ENCODE measurements around the gene TKFC. TPM values are rescaled to one million over a fixed set of nuclear protein-coding genes. Genes with fewer than 3 reads are reported as not detected.

TKFC gene
- total RNA-seq: 35.2 and 58.8 TPM in 2 replicates

- DNase-seq (ENCODE audit: low read depth): peak; percentile 60
- peak within 1 kb of the TSS; percentile 97 for H3K4me3 ChIP-seq (ENCODE audit: low read depth, low read length)
- H3K27me3 ChIP-seq (ENCODE audit: control insufficient read depth, insufficient read depth, low read length): no peaks in the 10 kb centered on the region
- TF ChIP-seq CTCF (IDR thresholded peaks at IDR 0.05; ENCODE audit: insufficient read depth, low read length, poor library complexity, severe bottlenecking): no peak
- peaks cover 1% of the 10 kb centered on the region for H3K36me3 ChIP-seq (ENCODE audit: control insufficient read depth, insufficient read depth, low read length)
These were observed at the start of gene TKFC, which contains the start of gene DDB1 for GRCh38 chr11:61332797-61333549. Gene TKFC (plus strand): TSS chr11:61333228. CDS start chr11:61334729, 1,501 bp downstream. Gene DDB1 (minus strand): TSS chr11:61333105. CDS start chr11:61332968, 137 bp downstream.

- no peaks in the 10 kb centered on the region for H3K27me3 ChIP-seq (ENCODE audit: control insufficient read depth, insufficient read depth, low read length)
- no peak overlapping the region for H3K4me3 ChIP-seq (ENCODE audit: low read depth, low read length)
- TF ChIP-seq CTCF (IDR thresholded peaks at IDR 0.05; ENCODE audit: insufficient read depth, low read length, poor library complexity, severe bottlenecking): no peak
- no peak for DNase-seq (ENCODE audit: low read depth)
- no peaks in the 10 kb centered on the region for H3K36me3 ChIP-seq (ENCODE audit: control insufficient read depth, insufficient read depth, low read length)
These were observed 49.4 kb upstream of the TKFC start for GRCh38 chr11:61283613-61284012.

- no peak for TF ChIP-seq CTCF (IDR thresholded peaks at IDR 0.05; ENCODE audit: insufficient read depth, low read length, poor library complexity, severe bottlenecking)
- no peak for DNase-seq (ENCODE audit: low read depth)
These were observed 45.6 kb upstream of the TKFC start for GRCh38 chr11:61287338-61287977.

GRCh38 chr11:61290905-61291690, 41.9 kb upstream of the TKFC start:
- no peak for DNase-seq (ENCODE audit: low read depth)
- Histone ChIP-seq H3K36me3 (ENCODE audit: control insufficient read depth, insufficient read depth, low read length) (no peaks in the 10 kb centered on the region), H3K4me3 (ENCODE audit: low read depth, low read length) (no peak overlapping the region), H3K27me3 (ENCODE audit: control insufficient read depth, insufficient read depth, low read length) (peaks cover 14% of the 10 kb centered on the region)
- TF ChIP-seq CTCF (IDR thresholded peaks at IDR 0.05; ENCODE audit: insufficient read depth, low read length, poor library complexity, severe bottlenecking): peak; percentile 13

More at GRCh38 chr11:61287338-61287977, 45.6 kb upstream of the TKFC start:
- Histone ChIP-seq H3K27me3 (ENCODE audit: control insufficient read depth, insufficient read depth, low read length) (peaks cover under 1% of the 10 kb centered on the region), H3K4me3 (ENCODE audit: low read depth, low read length) (no peak overlapping the region), H3K36me3 (ENCODE audit: control insufficient read depth, insufficient read depth, low read length) (no peaks in the 10 kb centered on the region)

- DNase-seq (ENCODE audit: low read depth): no peak
- H3K27me3 ChIP-seq (ENCODE audit: control insufficient read depth, insufficient read depth, low read length): peaks cover 14% of the 10 kb centered on the region
- no peak for TF ChIP-seq CTCF (IDR thresholded peaks at IDR 0.05; ENCODE audit: insufficient read depth, low read length, poor library complexity, severe bottlenecking)
- H3K36me3 ChIP-seq (ENCODE audit: control insufficient read depth, insufficient read depth, low read length): no peaks in the 10 kb centered on the region
- no peak overlapping the region for H3K4me3 ChIP-seq (ENCODE audit: low read depth, low read length)
These were observed 40.7 kb upstream of the TKFC start for GRCh38 chr11:61292356-61292755.
